Stimulated activated naive CD8-positive, alpha-beta T cell treated with anti-CD3 and anti-CD28 coated beads, Interleukin-15, amount 100 ng/mL, for 72 hours (primary cell): Measurements from ENCODE around the gene CGB7.
A peak's percentile ranks its signal among the peaks of the same experiment; 100 is the strongest.
"Not testable (repeated sequence)": the region's sequence is repeated elsewhere in the genome, so short reads cannot be mapped to it uniquely, and the experiment has no call there.

ENCODE experiments used
- ATAC-seq: fragments of 150-1000 bp; cut with Tn5 transposase; 2 replicates; pipeline ENCODE4 v1.10.0; 2021; ENCODE audit warnings: mild to moderate bottlenecking, moderate library complexity
- DNase-seq, 2 donors: peaks; one replicate each; pipeline ENCODE4 v3.0.0; 2021 to 2022
- H3K27ac Mint-ChIP-seq, 2 donors: one replicate each; pipeline ENCODE4 v1.8.0; 2022; ENCODE audit warnings: mild to moderate bottlenecking in 2 of 2, mixed read lengths in 2 of 2, moderate library complexity in 2 of 2
- H3K27me3 Mint-ChIP-seq: one replicate; pipeline ENCODE4 v1.8.0; 2022; ENCODE audit warnings: mixed read lengths
- H3K4me1 Mint-ChIP-seq: one replicate; pipeline ENCODE4 v1.8.0; 2022; ENCODE audit warnings: mild to moderate bottlenecking, mixed read lengths
- H3K4me3 Mint-ChIP-seq, 2 donors: one replicate each; pipeline ENCODE4 v1.8.0; 2022; ENCODE audit warnings: mild to moderate bottlenecking in 2 of 2, mixed read lengths in 2 of 2, moderate library complexity in 1 of 2
- H3K9me3 Mint-ChIP-seq, 2 donors: one replicate each; pipeline ENCODE4 v1.8.0; 2022; ENCODE audit warnings: mixed read lengths in 2 of 2

Gene CGB7

GRCh38 chr19:49085020-49085867 is 27.7 kb upstream of the CGB7 start, which contains the start of gene SNRNP70:
SNRNP70 (plus strand) TSS chr19:49085451; CDS start chr19:49086415, 964 bp downstream.
- Mint-ChIP-seq H3K9me3 (no peaks in the 10 kb centered on the region), H3K27ac (peak within 1 kb of the TSS; percentile 97 to 100), H3K4me1 (peaks cover 43% of the 10 kb centered on the region), H3K27me3 (no peaks in the 10 kb centered on the region), H3K4me3 (peak within 1 kb of the TSS; percentile 98 to 99)
- peak; percentile 100 for DNase-seq
- ATAC-seq, result peak; percentile 97

GRCh38 chr19:49084206-49085019 is 26.9 kb upstream of the CGB7 start:
- no peaks in the 10 kb centered on the region for H3K27me3 Mint-ChIP-seq
- H3K9me3 Mint-ChIP-seq, result no peaks in the 10 kb centered on the region
- H3K27ac Mint-ChIP-seq, result peak overlapping the region; percentile 97 to 100
- ATAC-seq, result no peak
- no peak for DNase-seq
- peaks cover 39% of the 10 kb centered on the region for H3K4me1 Mint-ChIP-seq
- H3K4me3 Mint-ChIP-seq, result peak overlapping the region; percentile 98 to 99

DNA sequence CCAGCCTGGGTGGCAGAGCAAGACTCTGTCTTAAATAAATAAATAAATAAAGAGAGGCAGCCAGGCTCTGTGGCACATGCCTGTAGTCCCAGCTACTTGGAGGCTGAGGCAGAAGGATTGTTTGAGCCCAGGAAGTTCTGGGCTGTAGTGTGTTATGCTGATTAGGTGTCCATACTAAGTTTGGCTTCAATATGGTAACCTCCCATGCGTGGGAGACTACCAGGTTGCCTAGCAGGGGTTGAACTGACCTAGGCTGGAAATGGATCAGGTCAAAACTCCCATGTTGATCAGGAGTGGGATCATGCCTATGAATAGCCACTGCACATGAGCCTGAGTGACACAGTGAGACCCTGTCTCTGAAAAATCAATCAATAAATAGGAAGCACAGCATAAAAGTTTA is 23.7 kb upstream of the CGB7 start:
- H3K4me3 Mint-ChIP-seq, result no peak overlapping the region
- H3K9me3 Mint-ChIP-seq, result no peaks in the 10 kb centered on the region
- no peak for ATAC-seq

GRCh38 chr19:49080392-49080791 is 22.8 kb upstream of the CGB7 start:
- DNase-seq, result no peak
- ATAC-seq, result no peak
- Mint-ChIP-seq H3K27ac (peak overlapping the region in 1 of 2 donors; percentile 50), H3K9me3 (no peaks in the 10 kb centered on the region), H3K27me3 (peaks cover 11% of the 10 kb centered on the region), H3K4me3 (no peak overlapping the region), H3K4me1 (peaks cover 9% of the 10 kb centered on the region)

More for the DNA sequence above, 23.7 kb upstream of the CGB7 start:
- H3K4me1 Mint-ChIP-seq, result peaks cover 13% of the 10 kb centered on the region
- H3K27me3 Mint-ChIP-seq, result peaks cover 2% of the 10 kb centered on the region
- no peak overlapping the region for H3K27ac Mint-ChIP-seq
- DNase-seq, result no peak

DNA sequence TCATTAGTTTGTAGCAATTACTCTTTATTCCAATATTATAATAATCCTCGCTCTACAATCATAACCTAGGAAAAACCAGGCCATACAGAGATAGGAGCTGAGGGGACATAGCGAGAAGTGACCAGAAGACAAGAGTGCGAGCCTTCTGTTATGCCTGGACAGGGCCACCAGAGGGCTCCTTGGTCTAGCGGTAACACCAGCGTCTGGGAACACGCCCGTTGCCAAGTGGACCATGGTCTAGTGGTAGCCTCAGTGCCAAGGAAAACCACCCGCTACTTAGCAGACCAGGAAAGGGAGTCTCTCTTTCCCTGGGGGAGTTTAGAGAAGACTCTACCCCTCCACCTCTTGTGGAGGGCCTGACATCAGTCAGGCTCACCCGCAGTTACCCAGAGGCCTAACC is 17.3 kb upstream of the CGB7 start:
- not testable (repeated sequence) for ATAC-seq, H3K27ac Mint-ChIP-seq, H3K9me3 Mint-ChIP-seq, H3K4me3 Mint-ChIP-seq
- peaks cover 12% of the 10 kb centered on the region for H3K4me1 Mint-ChIP-seq
- H3K27me3 Mint-ChIP-seq, result peaks cover 63% of the 10 kb centered on the region
- DNase-seq, result peak in 1 of 2 donors; percentile 37

DNA sequence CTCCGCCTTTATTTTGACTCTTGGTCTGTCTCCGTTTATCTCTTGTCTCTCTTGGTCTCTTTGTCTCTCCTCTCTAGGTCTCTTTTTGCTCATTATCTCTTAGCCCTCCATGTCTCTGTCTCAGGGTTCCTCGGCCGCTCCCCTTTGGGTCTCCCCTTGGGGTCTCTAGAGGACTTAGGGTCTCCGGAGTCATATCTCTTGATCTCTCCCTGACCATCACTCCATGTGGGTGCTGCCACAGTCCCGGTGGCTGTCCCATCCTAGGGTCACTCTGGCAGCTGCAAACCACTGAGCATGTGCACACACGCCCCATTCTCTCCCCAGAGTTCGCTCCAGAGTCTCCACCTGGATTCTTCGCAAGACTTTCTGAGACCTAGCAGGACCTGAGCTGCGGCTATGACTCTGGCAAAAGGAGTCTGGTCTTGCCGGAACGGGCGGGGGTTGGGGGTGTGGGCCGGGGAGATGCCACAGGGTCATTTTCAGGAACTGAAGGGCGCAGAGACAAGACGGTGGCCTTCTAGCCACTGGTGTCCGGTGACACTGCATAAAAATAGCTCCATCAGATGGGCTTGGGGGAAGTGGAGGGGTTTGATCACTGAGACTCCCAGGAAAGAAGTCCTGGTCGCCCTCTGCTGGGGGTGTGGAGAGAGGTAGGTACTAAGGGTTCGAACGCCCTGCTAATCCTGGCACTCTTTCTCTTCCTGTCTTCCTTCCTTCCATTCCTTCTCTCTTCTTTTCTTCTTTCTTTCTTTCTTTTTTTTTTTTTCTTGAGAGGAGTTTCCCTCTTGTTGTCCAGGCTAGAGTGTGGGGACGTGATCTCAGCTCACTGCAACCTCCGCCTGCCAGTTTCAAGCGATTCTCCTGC is 16.2 kb upstream of the CGB7 start:
- peaks cover 5 to 16% of the 10 kb centered on the region in 2 donors for H3K9me3 Mint-ChIP-seq
- peaks cover 12% of the 10 kb centered on the region for H3K4me1 Mint-ChIP-seq
- DNase-seq (no peak), ATAC-seq (no peak)
- H3K27me3 Mint-ChIP-seq, result peaks cover 74% of the 10 kb centered on the region
- peak overlapping the region; percentile 9 to 78 for H3K4me3 Mint-ChIP-seq
- no peak overlapping the region for H3K27ac Mint-ChIP-seq

- Mint-ChIP-seq H3K27ac (no peak overlapping the region), H3K9me3 (peaks cover 5 to 16% of the 10 kb centered on the region in 2 donors), H3K4me3 (peak overlapping the region in 1 of 2 donors; percentile 16), H3K4me1 (peaks cover 12% of the 10 kb centered on the region), H3K27me3 (peaks cover 92% of the 10 kb centered on the region)
- DNase-seq, result no peak
- no peak for ATAC-seq
Measured at GRCh38 chr19:49071860-49072547, 14.5 kb upstream of the CGB7 start.

GRCh38 chr19:49070416-49070815 is 12.9 kb upstream of the CGB7 start:
- ATAC-seq (no peak), DNase-seq (no peak)
- Mint-ChIP-seq H3K27ac (no peak overlapping the region), H3K27me3 (peaks cover 97% of the 10 kb centered on the region), H3K9me3 (peaks cover 5 to 16% of the 10 kb centered on the region in 2 donors), H3K4me3 (no peak overlapping the region), H3K4me1 (peaks cover 12% of the 10 kb centered on the region)

DNA sequence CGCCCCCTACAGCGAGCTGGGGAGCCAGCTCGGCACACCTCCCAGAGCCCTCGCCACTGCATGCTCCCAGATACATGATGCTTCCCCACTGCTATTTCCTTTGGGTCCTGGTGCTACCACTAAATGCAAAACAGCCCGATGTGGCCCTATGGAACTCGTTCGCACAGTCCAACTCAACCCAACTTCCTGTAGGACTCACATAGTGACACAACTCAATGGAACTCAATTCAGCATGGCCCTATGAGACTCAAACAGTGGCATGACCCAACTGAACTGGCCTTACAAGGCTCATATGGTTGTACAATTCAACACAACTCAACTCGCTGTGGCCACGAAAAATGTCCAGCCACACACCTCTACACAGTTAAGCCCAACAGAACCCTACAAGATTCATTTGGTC is 11.5 kb upstream of the CGB7 start:
- Mint-ChIP-seq H3K4me3 (no peak overlapping the region), H3K27me3 (peaks cover 93% of the 10 kb centered on the region), H3K9me3 (peaks cover 5 to 16% of the 10 kb centered on the region in 2 donors), H3K27ac (no peak overlapping the region), H3K4me1 (peaks cover 12% of the 10 kb centered on the region)
- ATAC-seq, result no peak
- no peak for DNase-seq

- Mint-ChIP-seq H3K4me1 (peaks cover 1% of the 10 kb centered on the region), H3K27me3 (peaks cover 90% of the 10 kb centered on the region), H3K9me3 (peaks cover 5 to 16% of the 10 kb centered on the region in 2 donors)
Measured at GRCh38 chr19:49067554-49067953, 10.0 kb upstream of the CGB7 start.

DNA sequence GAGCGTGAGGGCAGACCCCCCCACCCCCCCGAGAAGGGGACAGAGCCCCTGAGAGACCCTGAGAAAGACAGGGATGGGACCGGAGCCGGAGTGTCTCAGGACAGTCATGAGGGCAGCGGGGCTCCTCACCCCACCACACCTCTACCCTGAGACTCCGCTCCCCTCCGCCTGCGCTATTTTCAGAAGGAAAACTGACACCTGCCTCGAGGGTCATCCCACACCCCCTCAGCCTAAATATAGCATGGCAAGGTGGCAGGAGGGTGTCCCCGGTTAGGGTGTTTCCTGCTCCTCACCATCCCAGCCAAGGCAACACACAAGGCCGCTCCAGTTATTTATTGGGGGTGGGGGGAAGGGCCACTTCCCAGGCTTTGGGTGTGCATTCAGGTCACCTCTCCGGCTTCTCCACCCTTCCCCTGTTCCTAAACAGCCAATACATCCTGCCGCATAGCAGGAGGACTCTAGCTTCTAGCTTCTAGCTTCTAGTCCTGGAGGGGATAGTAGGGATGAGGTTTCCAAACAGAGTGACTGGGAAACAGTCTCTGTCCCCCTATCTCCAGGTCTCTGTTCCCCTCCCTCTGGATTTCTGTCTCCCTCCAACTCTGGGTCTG is 8.5 kb upstream of the CGB7 start:
- Mint-ChIP-seq H3K4me3 (no peak overlapping the region), H3K9me3 (peaks cover 5 to 16% of the 10 kb centered on the region in 2 donors), H3K27me3 (peaks cover 87% of the 10 kb centered on the region), H3K27ac (no peak overlapping the region), H3K4me1 (no peaks in the 10 kb centered on the region)
- DNase-seq (no peak), ATAC-seq (no peak)

More at GRCh38 chr19:49067554-49067953, 10.0 kb upstream of the CGB7 start:
- H3K4me3 Mint-ChIP-seq, result no peak overlapping the region
- DNase-seq (no peak), ATAC-seq (no peak)
- no peak overlapping the region for H3K27ac Mint-ChIP-seq

GRCh38 chr19:49064768-49065611 is 7.4 kb upstream of the CGB7 start, which contains the start of gene NTF4:
NTF4 (minus strand) TSS chr19:49064818; CDS start chr19:49061997, 2,821 bp downstream.
- Mint-ChIP-seq H3K27me3 (peaks cover 87% of the 10 kb centered on the region), H3K4me1 (no peaks in the 10 kb centered on the region), H3K4me3 (no peak within 1 kb of the TSS), H3K27ac (no peak within 1 kb of the TSS), H3K9me3 (peaks cover 5 to 9% of the 10 kb centered on the region in 2 donors)
- peak; percentile 32 for ATAC-seq
- no peak for DNase-seq

DNA sequence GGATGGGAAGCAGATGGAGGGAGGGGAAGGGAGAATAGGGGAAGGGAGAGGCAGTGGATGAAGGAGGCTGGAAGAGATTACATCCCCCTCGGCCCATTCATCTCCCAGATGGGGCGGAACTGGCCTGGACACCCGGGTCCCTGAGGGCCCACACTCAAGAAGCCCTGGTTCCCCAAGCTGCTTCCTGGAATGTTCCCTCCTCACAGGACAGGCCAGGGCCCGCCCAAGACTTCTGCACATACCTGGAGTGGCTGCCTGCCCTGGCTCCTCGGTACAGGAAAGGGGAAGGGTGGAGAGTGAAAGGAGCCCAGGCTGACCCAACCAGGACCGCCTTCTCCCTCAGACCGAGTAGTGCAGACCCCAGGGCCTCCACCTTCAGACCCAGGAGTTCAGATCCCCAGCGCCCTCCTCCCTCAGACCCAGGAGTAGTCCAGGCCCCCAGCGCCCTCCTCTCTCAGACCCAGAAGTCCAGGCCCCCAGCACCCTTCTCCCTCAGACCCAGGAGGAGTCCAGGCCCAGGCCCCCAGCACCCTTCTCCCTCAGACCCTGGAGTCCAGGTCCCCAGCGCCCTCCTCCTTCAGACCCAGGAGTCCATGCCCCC is 6.6 kb upstream of the CGB7 start:
- H3K27me3 Mint-ChIP-seq, result peaks cover 87% of the 10 kb centered on the region
- DNase-seq (no peak), ATAC-seq (peak; percentile 47)
- no peaks in the 10 kb centered on the region for H3K4me1 Mint-ChIP-seq
- no peak overlapping the region for H3K4me3 Mint-ChIP-seq
- H3K9me3 Mint-ChIP-seq, result peaks cover 0 to under 1% of the 10 kb centered on the region in 2 donors
- no peak overlapping the region for H3K27ac Mint-ChIP-seq
